Liver (tissue), 3 donors: ENCODE results near the gene PPA2.

Experiments used
- ATF3 ChIP-seq: IDR thresholded peaks from 2 replicates; pipeline ENCODE4 v1.6.1; 2016; ENCODE audit warnings: antibody characterized with exemption
- CTCF ChIP-seq: fragments of 150-350 bp; IDR thresholded peaks from 2 replicates; pipeline ENCODE4 v1.5.1; 2017; ENCODE audit warnings: improper control_type of control experiment, low read depth, low read length; ENCODE audit not compliant: missing input control
- EGR1 ChIP-seq, 2 donors: IDR thresholded peaks; 2 replicates each; pipeline ENCODE4 v1.6.1; 2016 to 2018; ENCODE audit warnings: antibody characterized with exemption in 2 of 2, low read depth in 2 of 2
- GABPA ChIP-seq, 2 donors: IDR thresholded peaks in 1 of 2; conservative IDR thresholded peaks in 1 of 2; 2 replicates each; pipeline ENCODE4 v1.6.1; 2016; ENCODE audit warnings: antibody characterized with exemption in 2 of 2, mild to moderate bottlenecking in 1 of 2, moderate library complexity in 1 of 2
- HNF4A ChIP-seq, 2 donors: conservative IDR thresholded peaks; 2 replicates each; pipeline ENCODE4 v1.6.1; 2016; ENCODE audit warnings: antibody characterized with exemption in 2 of 2, mild to moderate bottlenecking in 2 of 2
- NR2F2 ChIP-seq: IDR thresholded peaks from 2 replicates; pipeline ENCODE4 v1.6.1; 2016; ENCODE audit warnings: antibody characterized with exemption
- RAD21 ChIP-seq, 2 donors: IDR thresholded peaks; 2 replicates each; pipeline ENCODE4 v1.6.1; 2016; ENCODE audit warnings: antibody characterized with exemption in 2 of 2, mild to moderate bottlenecking in 2 of 2
- REST ChIP-seq: IDR thresholded peaks from 2 replicates; pipeline ENCODE4 v1.6.1; 2016; ENCODE audit warnings: antibody characterized with exemption, mild to moderate bottlenecking
- SP1 ChIP-seq: IDR thresholded peaks from 2 replicates; pipeline ENCODE4 v1.6.1; 2018; ENCODE audit warnings: antibody characterized with exemption, mild to moderate bottlenecking
- TAF1 ChIP-seq: conservative IDR thresholded peaks from 2 replicates; pipeline ENCODE4 v1.6.1; 2016; ENCODE audit warnings: antibody characterized with exemption, mild to moderate bottlenecking
- YY1 ChIP-seq: IDR thresholded peaks from 2 replicates; pipeline ENCODE4 v1.6.1; 2016; ENCODE audit warnings: antibody characterized with exemption, mild to moderate bottlenecking
- ZBTB33 ChIP-seq: IDR thresholded peaks from 2 replicates; pipeline ENCODE4 v1.6.1; 2016; ENCODE audit warnings: antibody characterized with exemption
- donor health status: healthy.
- donor health status: healthy.

- TF ChIP-seq CTCF (no peak), GABPA (IDR thresholded peaks at IDR 0.05 in 1 of 2, conservative IDR thresholded peaks at IDR 0.05 in 1 of 2) (no peak), REST (no peak), TAF1 (no peak), RAD21 (IDR thresholded peaks at IDR 0.05) (no peak), ZBTB33 (no peak), YY1 (no peak), ATF3 (no peak), HNF4A (conservative IDR thresholded peaks at IDR 0.05) (no peak), EGR1 (IDR thresholded peaks at IDR 0.05; ENCODE audit: low read depth in 2 of 2) (no peak), NR2F2 (no peak), SP1 (no peak)
These were observed 146.6 kb downstream of the PPA2 start for GRCh38 chr4:105327222-105327621.
